ENCODE results near the gene ASB17.

DNA sequence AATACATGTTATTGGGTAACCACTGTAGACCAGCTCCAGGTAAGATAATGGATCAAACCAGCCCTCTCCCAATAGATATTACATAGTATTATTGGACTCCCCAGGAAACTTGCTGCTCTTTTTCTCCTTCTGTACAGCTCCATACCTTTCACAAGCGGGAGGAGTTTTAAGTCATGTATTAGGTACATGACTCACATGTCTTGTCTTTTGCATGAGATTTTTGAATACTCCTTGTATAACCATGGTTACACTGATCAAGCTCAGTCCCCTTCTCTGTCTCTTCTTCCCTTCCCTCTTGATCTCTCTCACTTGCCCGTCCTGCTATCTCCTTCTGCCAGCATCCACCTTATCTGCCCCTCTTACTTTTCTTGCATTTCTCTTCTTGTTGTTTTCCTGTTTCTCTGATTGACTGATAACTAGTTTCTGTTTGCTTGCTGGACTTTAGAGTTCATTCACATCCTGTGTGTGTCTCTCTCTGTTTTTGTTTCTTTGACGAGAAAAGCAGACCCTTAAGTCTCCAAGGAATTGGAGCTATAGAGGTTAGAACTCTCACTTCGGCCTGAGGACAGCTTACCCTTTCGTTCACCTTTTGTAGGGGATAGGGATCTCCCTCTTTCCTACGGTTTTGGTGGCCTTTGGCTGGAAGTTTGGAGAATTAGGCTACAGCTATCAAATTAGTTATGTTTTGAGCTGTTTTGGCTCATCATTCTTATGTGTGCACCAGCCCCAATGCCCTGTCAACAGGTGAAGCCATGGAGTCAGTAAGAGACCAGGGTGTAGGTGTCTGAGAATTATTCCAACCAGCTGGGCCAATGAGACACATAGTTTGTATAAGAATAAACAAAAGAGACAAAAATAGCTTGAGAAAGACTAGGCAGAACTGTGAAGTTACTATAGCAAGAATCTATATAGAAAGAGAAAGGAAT is 49.0 kb upstream of the ASB17 start:
- TF ChIP-seq, protein P1, sequence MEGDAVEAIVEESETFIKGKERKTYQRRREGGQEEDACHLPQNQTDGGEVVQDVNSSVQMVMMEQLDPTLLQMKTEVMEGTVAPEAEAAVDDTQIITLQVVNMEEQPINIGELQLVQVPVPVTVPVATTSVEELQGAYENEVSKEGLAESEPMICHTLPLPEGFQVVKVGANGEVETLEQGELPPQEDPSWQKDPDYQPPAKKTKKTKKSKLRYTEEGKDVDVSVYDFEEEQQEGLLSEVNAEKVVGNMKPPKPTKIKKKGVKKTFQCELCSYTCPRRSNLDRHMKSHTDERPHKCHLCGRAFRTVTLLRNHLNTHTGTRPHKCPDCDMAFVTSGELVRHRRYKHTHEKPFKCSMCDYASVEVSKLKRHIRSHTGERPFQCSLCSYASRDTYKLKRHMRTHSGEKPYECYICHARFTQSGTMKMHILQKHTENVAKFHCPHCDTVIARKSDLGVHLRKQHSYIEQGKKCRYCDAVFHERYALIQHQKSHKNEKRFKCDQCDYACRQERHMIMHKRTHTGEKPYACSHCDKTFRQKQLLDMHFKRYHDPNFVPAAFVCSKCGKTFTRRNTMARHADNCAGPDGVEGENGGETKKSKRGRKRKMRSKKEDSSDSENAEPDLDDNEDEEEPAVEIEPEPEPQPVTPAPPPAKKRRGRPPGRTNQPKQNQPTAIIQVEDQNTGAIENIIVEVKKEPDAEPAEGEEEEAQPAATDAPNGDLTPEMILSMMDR (IDR thresholded peaks at IDR 0.05; ENCODE audit: insufficient read depth, low read depth, low read length): no peak
- TF ChIP-seq EZH2 (IDR thresholded peaks at IDR 0.05; ENCODE audit: insufficient read depth, low read length): no peak

All from astrocyte (in vitro differentiated cells and primary cell).